WTC11 (cell line): Measurements from ENCODE around the gene TWIST2. TPM values are rescaled to one million over a fixed set of nuclear protein-coding genes. Genes with fewer than 3 reads are reported as not detected.

Experiments used
- ATAC-seq: fragments of 200-7000 bp; cut with Tn5 transposase; 2 replicates; pipeline ENCODE4 v1.10.0; 2021; ENCODE audit warnings: mild to moderate bottlenecking, moderate library complexity
- CTCF ChIA-PET: fragments of 300-600 bp; sonication (Branson Sonifier 250); formaldehyde crosslinking; loops from one replicate; lab custom pipeline; 2021; ENCODE audit warnings: antibody characterized with exemption; lab: Charles Lee
- POLR2A ChIA-PET: fragments of 350-600 bp; sonication (Branson Sonifier 250); formaldehyde crosslinking; loops from one replicate; lab custom pipeline; 2021; ENCODE audit warnings: antibody characterized with exemption; lab: Charles Lee
- DNase-seq: peaks from one replicate; pipeline ENCODE4 v3.0.0; 2021; ENCODE audit warnings: low spot score
- H3K27ac Mint-ChIP-seq: 2 replicates; pipeline ENCODE4 v1.8.0; 2021; ENCODE audit warnings: mixed read lengths
- H3K27me3 Mint-ChIP-seq: 2 replicates; pipeline ENCODE4 v1.8.0; 2021; ENCODE audit warnings: low read depth, mild to moderate bottlenecking, moderate library complexity, mixed read lengths
- H3K36me3 Mint-ChIP-seq: 2 replicates; pipeline ENCODE4 v1.8.0; 2021; ENCODE audit warnings: mixed read lengths
- H3K4me1 Mint-ChIP-seq: 2 replicates; pipeline ENCODE4 v1.8.0; 2022; ENCODE audit warnings: mixed read lengths
- H3K4me3 Mint-ChIP-seq: 2 replicates; pipeline ENCODE4 v1.8.0; 2021; ENCODE audit warnings: mild to moderate bottlenecking, moderate library complexity, mixed read lengths
- H3K9me3 Mint-ChIP-seq: 2 replicates; pipeline ENCODE4 v1.8.0; 2021; ENCODE audit warnings: mixed read lengths
- ELF4 ChIP-seq: sonication (generic); formaldehyde crosslinking; IDR thresholded peaks from 2 replicates; pipeline ENCODE4 v1.8.1; 2022; ENCODE audit warnings: low read depth, mild to moderate bottlenecking, moderate library complexity, missing genetic modification reagents
- FOXP1 ChIP-seq: sonication (generic); formaldehyde crosslinking; IDR thresholded peaks from 2 replicates; pipeline ENCODE4 v1.8.0; 2022; ENCODE audit warnings: missing genetic modification reagents, mild to moderate bottlenecking, moderate library complexity, borderline replicate concordance
- HMGA2 ChIP-seq: fragments of 250-450 bp; sonication (Bioruptor Pico); IDR thresholded peaks from 2 replicates; pipeline ENCODE4 v1.4.0; 2021; ENCODE audit warnings: mild to moderate bottlenecking, moderate library complexity
- IRF2 ChIP-seq: sonication (generic); formaldehyde crosslinking; IDR thresholded peaks from 2 replicates; pipeline ENCODE4 v1.8.0; 2022; ENCODE audit warnings: low read depth, missing genetic modification reagents, borderline replicate concordance
- MYBL2 ChIP-seq: sonication (generic); formaldehyde crosslinking; IDR thresholded peaks from 2 replicates; pipeline ENCODE4 v1.8.1; 2023; ENCODE audit warnings: mild to moderate bottlenecking, moderate library complexity, missing genetic modification reagents
- NFATC4 ChIP-seq: fragments of 250-450 bp; sonication (Bioruptor Pico); IDR thresholded peaks from 2 replicates; pipeline ENCODE4 v1.9.0; 2021; ENCODE audit warnings: mild to moderate bottlenecking
- SMAD3 ChIP-seq: sonication (generic); formaldehyde crosslinking; IDR thresholded peaks from 2 replicates; pipeline ENCODE4 v1.8.0; 2022; ENCODE audit warnings: missing genetic modification reagents, mild to moderate bottlenecking, borderline replicate concordance
- TCF7 ChIP-seq: sonication (generic); formaldehyde crosslinking; IDR thresholded peaks from 2 replicates; pipeline ENCODE4 v1.8.0; 2022; ENCODE audit warnings: mild to moderate bottlenecking, low read depth, missing genetic modification reagents, moderate library complexity
- ZNF121 ChIP-seq: sonication (generic); formaldehyde crosslinking; IDR thresholded peaks from 2 replicates; pipeline ENCODE4 v1.8.0; 2023; ENCODE audit warnings: missing genetic modification reagents
- ZNF138 ChIP-seq: sonication (generic); formaldehyde crosslinking; conservative IDR thresholded peaks from 2 replicates; pipeline ENCODE4 v1.8.1; 2022; ENCODE audit warnings: mild to moderate bottlenecking, moderate library complexity, missing genetic modification reagents
- ZNF317 ChIP-seq: sonication (generic); formaldehyde crosslinking; IDR thresholded peaks from 2 replicates; pipeline ENCODE4 v1.8.1; 2023; ENCODE audit warnings: low read depth, mild to moderate bottlenecking, moderate library complexity, missing genetic modification reagents, borderline replicate concordance
- ZNF423 ChIP-seq: fragments of 250-450 bp; sonication (Bioruptor Pico); IDR thresholded peaks from 2 replicates; pipeline ENCODE4 v2.1.2; 2022; ENCODE audit warnings: mild to moderate bottlenecking, moderate library complexity
- total RNA-seq: library from RNA; stranded (reverse); gene quantifications from 3 replicates; pipeline ENCODE4 v1.2.3, GENCODE V29; 2021
- TF ChIP-seq, protein P1 (sequence below): sonication (generic); formaldehyde crosslinking; IDR thresholded peaks from 2 replicates; pipeline ENCODE4 v1.8.0; 2022; ENCODE audit warnings: missing genetic modification reagents
- TF ChIP-seq, protein P2 (sequence below): fragments of 250-450 bp; sonication (Bioruptor Pico); IDR thresholded peaks from 2 replicates; pipeline ENCODE4 v2.1.2; 2022; ENCODE audit warnings: mild to moderate bottlenecking, moderate library complexity
- TF ChIP-seq, protein P3 (sequence below): sonication (generic); formaldehyde crosslinking; IDR thresholded peaks from 2 replicates; pipeline ENCODE4 v1.8.0; 2022; ENCODE audit warnings: mild to moderate bottlenecking, missing genetic modification reagents
- TF ChIP-seq, protein P4 (sequence below): sonication (generic); formaldehyde crosslinking; IDR thresholded peaks from 2 replicates; pipeline ENCODE4 v1.8.0; 2022; ENCODE audit warnings: mild to moderate bottlenecking, missing genetic modification reagents
- TF ChIP-seq, protein P5 (sequence below): sonication (generic); formaldehyde crosslinking; IDR thresholded peaks from 2 replicates; pipeline ENCODE4 v1.8.0; 2023; ENCODE audit warnings: missing genetic modification reagents, mild to moderate bottlenecking, borderline replicate concordance

TWIST2 gene
- total RNA-seq, 1 experiment from 2014 or later: 5.7 TPM

DNA sequence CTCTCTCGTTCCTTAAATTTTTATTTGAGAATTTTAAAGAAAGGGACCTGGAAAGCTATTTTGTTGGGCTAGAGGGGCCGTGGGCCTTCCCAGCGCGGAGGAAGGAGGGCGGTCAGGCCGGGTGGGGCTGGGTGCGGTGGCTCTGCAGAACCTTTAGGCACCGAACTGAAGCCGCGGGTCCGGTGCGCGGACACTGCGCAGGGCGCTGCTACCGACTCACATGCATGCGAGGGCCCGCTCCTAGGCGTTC, 1.6 kb upstream of the TWIST2 start (continued):
- TF ChIP-seq, protein P1, sequence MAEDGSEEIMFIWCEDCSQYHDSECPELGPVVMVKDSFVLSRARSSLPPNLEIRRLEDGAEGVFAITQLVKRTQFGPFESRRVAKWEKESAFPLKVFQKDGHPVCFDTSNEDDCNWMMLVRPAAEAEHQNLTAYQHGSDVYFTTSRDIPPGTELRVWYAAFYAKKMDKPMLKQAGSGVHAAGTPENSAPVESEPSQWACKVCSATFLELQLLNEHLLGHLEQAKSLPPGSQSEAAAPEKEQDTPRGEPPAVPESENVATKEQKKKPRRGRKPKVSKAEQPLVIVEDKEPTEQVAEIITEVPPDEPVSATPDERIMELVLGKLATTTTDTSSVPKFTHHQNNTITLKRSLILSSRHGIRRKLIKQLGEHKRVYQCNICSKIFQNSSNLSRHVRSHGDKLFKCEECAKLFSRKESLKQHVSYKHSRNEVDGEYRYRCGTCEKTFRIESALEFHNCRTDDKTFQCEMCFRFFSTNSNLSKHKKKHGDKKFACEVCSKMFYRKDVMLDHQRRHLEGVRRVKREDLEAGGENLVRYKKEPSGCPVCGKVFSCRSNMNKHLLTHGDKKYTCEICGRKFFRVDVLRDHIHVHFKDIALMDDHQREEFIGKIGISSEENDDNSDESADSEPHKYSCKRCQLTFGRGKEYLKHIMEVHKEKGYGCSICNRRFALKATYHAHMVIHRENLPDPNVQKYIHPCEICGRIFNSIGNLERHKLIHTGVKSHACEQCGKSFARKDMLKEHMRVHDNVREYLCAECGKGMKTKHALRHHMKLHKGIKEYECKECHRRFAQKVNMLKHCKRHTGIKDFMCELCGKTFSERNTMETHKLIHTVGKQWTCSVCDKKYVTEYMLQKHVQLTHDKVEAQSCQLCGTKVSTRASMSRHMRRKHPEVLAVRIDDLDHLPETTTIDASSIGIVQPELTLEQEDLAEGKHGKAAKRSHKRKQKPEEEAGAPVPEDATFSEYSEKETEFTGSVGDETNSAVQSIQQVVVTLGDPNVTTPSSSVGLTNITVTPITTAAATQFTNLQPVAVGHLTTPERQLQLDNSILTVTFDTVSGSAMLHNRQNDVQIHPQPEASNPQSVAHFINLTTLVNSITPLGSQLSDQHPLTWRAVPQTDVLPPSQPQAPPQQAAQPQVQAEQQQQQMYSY (CRISPR knock-in tag): no peak
- TF ChIP-seq, protein P2, sequence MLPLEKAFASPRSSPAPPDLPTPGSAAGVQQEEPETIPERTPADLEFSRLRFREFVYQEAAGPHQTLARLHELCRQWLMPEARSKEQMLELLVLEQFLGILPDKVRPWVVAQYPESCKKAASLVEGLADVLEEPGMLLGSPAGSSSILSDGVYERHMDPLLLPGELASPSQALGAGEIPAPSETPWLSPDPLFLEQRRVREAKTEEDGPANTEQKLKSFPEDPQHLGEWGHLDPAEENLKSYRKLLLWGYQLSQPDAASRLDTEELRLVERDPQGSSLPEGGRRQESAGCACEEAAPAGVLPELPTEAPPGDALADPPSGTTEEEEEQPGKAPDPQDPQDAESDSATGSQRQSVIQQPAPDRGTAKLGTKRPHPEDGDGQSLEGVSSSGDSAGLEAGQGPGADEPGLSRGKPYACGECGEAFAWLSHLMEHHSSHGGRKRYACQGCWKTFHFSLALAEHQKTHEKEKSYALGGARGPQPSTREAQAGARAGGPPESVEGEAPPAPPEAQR: no peak
- no peak for TF ChIP-seq FOXP1
- no peak for TF ChIP-seq ZNF317
- TF ChIP-seq ZNF121: no peak

DNA sequence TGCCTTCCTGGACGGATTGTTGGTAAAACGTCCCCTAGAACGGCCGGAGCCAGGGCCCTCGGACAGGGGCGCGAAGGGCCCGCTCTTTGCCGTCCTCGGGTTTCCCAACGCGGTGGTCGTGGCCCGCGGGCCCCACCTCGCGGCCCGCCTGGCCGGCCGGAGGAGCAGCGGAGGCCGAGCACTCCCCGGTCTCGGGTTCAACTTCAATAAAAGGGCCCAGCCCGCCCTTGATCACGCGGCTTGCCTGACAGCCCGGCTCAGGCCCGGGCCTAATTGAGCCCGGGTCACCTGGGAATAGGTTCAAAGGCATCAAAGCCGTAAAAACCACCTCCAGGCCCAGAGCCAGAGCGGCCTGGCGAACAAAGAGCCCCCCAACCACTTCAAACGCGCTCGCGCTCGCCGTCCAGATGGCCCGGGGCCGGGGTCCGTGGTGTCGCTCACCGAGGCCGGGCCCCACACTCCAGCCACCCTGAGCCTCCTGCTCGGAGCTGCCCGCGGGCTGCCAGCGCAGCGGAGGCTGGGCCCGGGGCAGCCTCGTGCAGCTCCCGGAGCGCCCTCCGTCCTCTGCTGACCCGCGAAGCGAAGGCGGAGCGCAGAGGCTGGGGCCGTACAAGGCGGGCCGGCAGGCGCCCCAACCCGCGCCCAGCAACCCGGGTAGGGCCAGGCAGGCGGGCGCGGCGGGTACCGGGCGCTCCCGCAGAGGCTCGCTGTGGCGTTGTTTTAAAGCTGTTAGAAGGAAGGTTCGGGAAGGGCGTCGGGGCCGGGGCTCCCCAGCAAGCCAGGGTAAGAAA, 1.1 kb upstream of the TWIST2 start:
- no peaks in the 10 kb centered on the region for H3K36me3 Mint-ChIP-seq
- H3K4me3 Mint-ChIP-seq: peak overlapping the region; percentile 61
- peak; percentile 49 for DNase-seq
- peaks cover 84% of the 10 kb centered on the region for H3K27me3 Mint-ChIP-seq
- TF ChIP-seq MYBL2 (CRISPR knock-in tag) (no peak), IRF2 (CRISPR knock-in tag) (no peak), HMGA2 (no peak), SMAD3 (CRISPR knock-in tag) (no peak), ZNF423 (CRISPR knock-in tag) (0 out of 2 replicates have a peak, but pooled peaks have one; percentile 31), NFATC4 (CRISPR knock-in tag) (no peak), ZNF138 (CRISPR knock-in tag) (no peak), TCF7 (CRISPR knock-in tag) (no peak), ELF4 (CRISPR knock-in tag) (no peak)
- TF ChIP-seq, protein P3, sequence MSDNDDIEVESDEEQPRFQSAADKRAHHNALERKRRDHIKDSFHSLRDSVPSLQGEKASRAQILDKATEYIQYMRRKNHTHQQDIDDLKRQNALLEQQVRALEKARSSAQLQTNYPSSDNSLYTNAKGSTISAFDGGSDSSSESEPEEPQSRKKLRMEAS: peak; percentile 11; the same call in 1 of the 2 replicates
- TF ChIP-seq, protein P4, sequence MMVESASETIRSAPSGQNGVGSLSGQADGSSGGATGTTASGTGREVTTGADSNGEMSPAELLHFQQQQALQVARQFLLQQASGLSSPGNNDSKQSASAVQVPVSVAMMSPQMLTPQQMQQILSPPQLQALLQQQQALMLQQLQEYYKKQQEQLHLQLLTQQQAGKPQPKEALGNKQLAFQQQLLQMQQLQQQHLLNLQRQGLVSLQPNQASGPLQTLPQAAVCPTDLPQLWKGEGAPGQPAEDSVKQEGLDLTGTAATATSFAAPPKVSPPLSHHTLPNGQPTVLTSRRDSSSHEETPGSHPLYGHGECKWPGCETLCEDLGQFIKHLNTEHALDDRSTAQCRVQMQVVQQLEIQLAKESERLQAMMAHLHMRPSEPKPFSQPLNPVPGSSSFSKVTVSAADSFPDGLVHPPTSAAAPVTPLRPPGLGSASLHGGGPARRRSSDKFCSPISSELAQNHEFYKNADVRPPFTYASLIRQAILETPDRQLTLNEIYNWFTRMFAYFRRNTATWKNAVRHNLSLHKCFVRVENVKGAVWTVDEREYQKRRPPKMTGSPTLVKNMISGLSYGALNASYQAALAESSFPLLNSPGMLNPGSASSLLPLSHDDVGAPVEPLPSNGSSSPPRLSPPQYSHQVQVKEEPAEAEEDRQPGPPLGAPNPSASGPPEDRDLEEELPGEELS (CRISPR knock-in tag): 0 out of 2 replicates have a peak, but pooled peaks have one; percentile 33
- TF ChIP-seq, protein P5, sequence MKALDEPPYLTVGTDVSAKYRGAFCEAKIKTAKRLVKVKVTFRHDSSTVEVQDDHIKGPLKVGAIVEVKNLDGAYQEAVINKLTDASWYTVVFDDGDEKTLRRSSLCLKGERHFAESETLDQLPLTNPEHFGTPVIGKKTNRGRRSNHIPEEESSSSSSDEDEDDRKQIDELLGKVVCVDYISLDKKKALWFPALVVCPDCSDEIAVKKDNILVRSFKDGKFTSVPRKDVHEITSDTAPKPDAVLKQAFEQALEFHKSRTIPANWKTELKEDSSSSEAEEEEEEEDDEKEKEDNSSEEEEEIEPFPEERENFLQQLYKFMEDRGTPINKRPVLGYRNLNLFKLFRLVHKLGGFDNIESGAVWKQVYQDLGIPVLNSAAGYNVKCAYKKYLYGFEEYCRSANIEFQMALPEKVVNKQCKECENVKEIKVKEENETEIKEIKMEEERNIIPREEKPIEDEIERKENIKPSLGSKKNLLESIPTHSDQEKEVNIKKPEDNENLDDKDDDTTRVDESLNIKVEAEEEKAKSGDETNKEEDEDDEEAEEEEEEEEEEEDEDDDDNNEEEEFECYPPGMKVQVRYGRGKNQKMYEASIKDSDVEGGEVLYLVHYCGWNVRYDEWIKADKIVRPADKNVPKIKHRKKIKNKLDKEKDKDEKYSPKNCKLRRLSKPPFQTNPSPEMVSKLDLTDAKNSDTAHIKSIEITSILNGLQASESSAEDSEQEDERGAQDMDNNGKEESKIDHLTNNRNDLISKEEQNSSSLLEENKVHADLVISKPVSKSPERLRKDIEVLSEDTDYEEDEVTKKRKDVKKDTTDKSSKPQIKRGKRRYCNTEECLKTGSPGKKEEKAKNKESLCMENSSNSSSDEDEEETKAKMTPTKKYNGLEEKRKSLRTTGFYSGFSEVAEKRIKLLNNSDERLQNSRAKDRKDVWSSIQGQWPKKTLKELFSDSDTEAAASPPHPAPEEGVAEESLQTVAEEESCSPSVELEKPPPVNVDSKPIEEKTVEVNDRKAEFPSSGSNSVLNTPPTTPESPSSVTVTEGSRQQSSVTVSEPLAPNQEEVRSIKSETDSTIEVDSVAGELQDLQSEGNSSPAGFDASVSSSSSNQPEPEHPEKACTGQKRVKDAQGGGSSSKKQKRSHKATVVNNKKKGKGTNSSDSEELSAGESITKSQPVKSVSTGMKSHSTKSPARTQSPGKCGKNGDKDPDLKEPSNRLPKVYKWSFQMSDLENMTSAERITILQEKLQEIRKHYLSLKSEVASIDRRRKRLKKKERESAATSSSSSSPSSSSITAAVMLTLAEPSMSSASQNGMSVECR: no peak
- ATAC-seq: peak; percentile 31
- CTCF ChIA-PET: interaction anchor here (0.9 to 2.6 kb wide), 5 partner anchors 28 to 583 kb away, joined by 4 to 18 read pairs (median 5); no protein-coding TSS in a partner anchor
- H3K9me3 Mint-ChIP-seq: no peaks in the 10 kb centered on the region
- no peak overlapping the region for H3K27ac Mint-ChIP-seq
- POLR2A ChIA-PET: no interaction called here
- peaks cover 11% of the 10 kb centered on the region for H3K4me1 Mint-ChIP-seq
